Astrocyte (in vitro differentiated cells and primary cell): ENCODE measurements around the gene TCAIM. TPM values are rescaled to one million over a fixed set of nuclear protein-coding genes. Genes with fewer than 3 reads are reported as not detected.

Experiments used
- DNase-seq: peaks from one replicate; pipeline ENCODE4 v3.0.0-alpha.2; 2010; ENCODE audit warnings: low read depth
- FAIRE-seq: peaks from 2 replicates; lab custom pipeline; 2011; peaks lifted over from hg19 to GRCh38; lab: Jason Lieb, UNC
- H2AFZ ChIP-seq: 2 replicates; pipeline ENCODE4 v1.6.0; 2012; ENCODE audit warnings: low read depth, low read length, inconsistent platforms
- H3K27ac ChIP-seq: 2 replicates; pipeline ENCODE4 v1.5.1; 2011; ENCODE audit warnings: low read depth, low read length, inconsistent platforms
- H3K27me3 ChIP-seq: 2 replicates; pipeline ENCODE4 v1.6.0; 2011; ENCODE audit warnings: low read length, inconsistent platforms; ENCODE audit not compliant: insufficient read depth
- H3K36me3 ChIP-seq: 2 replicates; pipeline ENCODE4 v1.5.1; 2011; ENCODE audit warnings: low read length, inconsistent platforms; ENCODE audit not compliant: insufficient read depth
- H3K4me1 ChIP-seq: 2 replicates; pipeline ENCODE4 v1.5.1; 2011; ENCODE audit warnings: low read length, inconsistent platforms; ENCODE audit not compliant: insufficient read depth
- H3K4me2 ChIP-seq: 2 replicates; pipeline ENCODE4 v1.6.0; 2012; ENCODE audit warnings: low read length, inconsistent platforms
- H3K4me3 ChIP-seq: 2 replicates; pipeline ENCODE4 v1.5.1; 2011; ENCODE audit warnings: low read depth, mild to moderate bottlenecking, low read length, inconsistent platforms; ENCODE audit not compliant: insufficient read depth
- H3K79me2 ChIP-seq: 2 replicates; pipeline ENCODE4 v1.6.0; 2012; ENCODE audit warnings: mild to moderate bottlenecking, low read length, inconsistent platforms; ENCODE audit not compliant: insufficient read depth
- H3K9ac ChIP-seq: 2 replicates; pipeline ENCODE4 v1.6.0; 2012; ENCODE audit warnings: mild to moderate bottlenecking, low read length, inconsistent platforms
- H3K9me3 ChIP-seq: 2 replicates; pipeline ENCODE4 v1.5.1; 2012; ENCODE audit warnings: low read depth, mild to moderate bottlenecking, low read length, inconsistent platforms; ENCODE audit not compliant: insufficient read depth
- H4K20me1 ChIP-seq: 2 replicates; pipeline ENCODE4 v1.6.0; 2012; ENCODE audit warnings: low read length, inconsistent platforms; ENCODE audit not compliant: insufficient read depth
- H3K27ac Mint-ChIP-seq: one replicate; pipeline ENCODE4 v1.8.0; 2021; ENCODE audit warnings: mild to moderate bottlenecking, mixed read lengths; ENCODE audit not compliant: unreplicated experiment
- H3K27me3 Mint-ChIP-seq: one replicate; pipeline ENCODE4 v1.8.0; 2021; ENCODE audit warnings: low read depth, mixed read lengths; ENCODE audit not compliant: unreplicated experiment
- H3K36me3 Mint-ChIP-seq: one replicate; pipeline ENCODE4 v1.8.0; 2021; ENCODE audit warnings: low read depth, mixed read lengths; ENCODE audit not compliant: unreplicated experiment
- H3K4me1 Mint-ChIP-seq: one replicate; pipeline ENCODE4 v1.8.0; 2021; ENCODE audit warnings: low read depth, mixed read lengths; ENCODE audit not compliant: unreplicated experiment
- H3K4me3 Mint-ChIP-seq: one replicate; pipeline ENCODE4 v1.8.0; 2021; ENCODE audit warnings: mild to moderate bottlenecking, moderate library complexity, mixed read lengths; ENCODE audit not compliant: unreplicated experiment
- H3K9me3 Mint-ChIP-seq: one replicate; pipeline ENCODE4 v1.8.0; 2021; ENCODE audit warnings: mild to moderate bottlenecking, mixed read lengths; ENCODE audit not compliant: unreplicated experiment
- CTCF ChIP-seq: IDR thresholded peaks from 2 replicates; pipeline ENCODE4 v1.5.1; 2011; ENCODE audit warnings: low read depth, mild to moderate bottlenecking, inconsistent platforms, low read length, moderate library complexity; ENCODE audit not compliant: insufficient read depth
- EZH2 ChIP-seq: IDR thresholded peaks from 2 replicates; pipeline ENCODE4 v1.6.1; 2012; ENCODE audit warnings: mild to moderate bottlenecking, low read length, inconsistent platforms; ENCODE audit not compliant: insufficient read depth
- total RNA-seq: library from RNA; stranded (reverse); gene quantifications from 2 replicates; pipeline ENCODE4 v1.2.1, GENCODE V29; 2021

Gene TCAIM
- total RNA-seq, 1 donor from 2014 or later = 25.5 TPM

GRCh38 chr3:44292276-44292675 is 46.3 kb upstream of the TCAIM start:
- Histone ChIP-seq H3K36me3 (no peaks in the 10 kb centered on the region), H2AFZ (no peak overlapping the region), H3K4me2 (no peak overlapping the region), H3K9ac (no peak overlapping the region), H3K9me3 (no peaks in the 10 kb centered on the region), H3K79me2 (no peaks in the 10 kb centered on the region), H4K20me1 (no peaks in the 10 kb centered on the region), H3K4me1 (no peaks in the 10 kb centered on the region), H3K27me3 (no peaks in the 10 kb centered on the region), H3K27ac (no peak overlapping the region), H3K4me3 (no peak overlapping the region)
- DNase-seq = no peak
- H3K4me1 Mint-ChIP-seq = peaks cover 4% of the 10 kb centered on the region
- no peaks in the 10 kb centered on the region for H3K36me3 Mint-ChIP-seq
- H3K9me3 Mint-ChIP-seq = no peaks in the 10 kb centered on the region
- H3K4me3 Mint-ChIP-seq = no peak overlapping the region
- peaks cover 1% of the 10 kb centered on the region for H3K27me3 Mint-ChIP-seq
- no peak for TF ChIP-seq EZH2
- TF ChIP-seq CTCF = no peak
- FAIRE-seq = no peak
- no peak overlapping the region for H3K27ac Mint-ChIP-seq

GRCh38 chr3:44292947-44293346 is 45.6 kb upstream of the TCAIM start:
- H3K36me3 ChIP-seq = no peaks in the 10 kb centered on the region
- no peaks in the 10 kb centered on the region for H4K20me1 ChIP-seq
- H3K9ac ChIP-seq = no peak overlapping the region
- no peaks in the 10 kb centered on the region for H3K4me1 ChIP-seq
- no peak for TF ChIP-seq CTCF
- no peak for TF ChIP-seq EZH2
- Mint-ChIP-seq H3K27me3 (peaks cover 1% of the 10 kb centered on the region), H3K4me1 (peaks cover 4% of the 10 kb centered on the region), H3K9me3 (no peaks in the 10 kb centered on the region), H3K27ac (no peak overlapping the region), H3K4me3 (no peak overlapping the region), H3K36me3 (no peaks in the 10 kb centered on the region)
- H3K9me3 ChIP-seq = no peaks in the 10 kb centered on the region
- H2AFZ ChIP-seq = no peak overlapping the region
- no peaks in the 10 kb centered on the region for H3K79me2 ChIP-seq
- no peak overlapping the region for H3K4me3 ChIP-seq
- H3K27me3 ChIP-seq = no peaks in the 10 kb centered on the region
- no peak overlapping the region for H3K4me2 ChIP-seq
- FAIRE-seq (no peak), DNase-seq (no peak)
- H3K27ac ChIP-seq = no peak overlapping the region

GRCh38 chr3:44297255-44297654 is 41.3 kb upstream of the TCAIM start:
- Histone ChIP-seq H3K4me2 (no peak overlapping the region), H3K79me2 (no peaks in the 10 kb centered on the region), H4K20me1 (no peaks in the 10 kb centered on the region), H3K4me1 (no peaks in the 10 kb centered on the region), H2AFZ (no peak overlapping the region), H3K36me3 (no peaks in the 10 kb centered on the region), H3K27me3 (no peaks in the 10 kb centered on the region), H3K9me3 (no peaks in the 10 kb centered on the region), H3K4me3 (no peak overlapping the region), H3K27ac (no peak overlapping the region), H3K9ac (no peak overlapping the region)
- Mint-ChIP-seq H3K4me1 (no peaks in the 10 kb centered on the region), H3K27ac (no peak overlapping the region), H3K4me3 (no peak overlapping the region), H3K36me3 (no peaks in the 10 kb centered on the region), H3K27me3 (peaks cover 1% of the 10 kb centered on the region), H3K9me3 (no peaks in the 10 kb centered on the region)
- DNase-seq = no peak
- no peak for TF ChIP-seq CTCF
- no peak for TF ChIP-seq EZH2
- FAIRE-seq = no peak
